Activated T-cell treated with anti-CD3 and anti-CD28 coated beads for 48 hours (primary cell): ENCODE data around the gene JAZF1.

Source experiments
- DNase-seq: peaks from one replicate; pipeline ENCODE4 v3.0.0-alpha.2; 2020; ENCODE audit warnings: low read depth

The JAZF1 gene

GRCh38 chr7:28008911-28009310 is 171.7 kb downstream of the JAZF1 start:
- no peak for DNase-seq

- DNase-seq = no peak
Measured at GRCh38 chr7:28008171-28008570, 172.4 kb downstream of the JAZF1 start.

GRCh38 chr7:28006491-28006890 is 174.1 kb downstream of the JAZF1 start:
- no peak for DNase-seq

GRCh38 chr7:28005847-28006231 is 174.8 kb downstream of the JAZF1 start:
- DNase-seq = no peak

GRCh38 chr7:28005075-28005846 is 175.3 kb downstream of the JAZF1 start:
- DNase-seq = no peak

GRCh38 chr7:28003408-28003807 is 177.2 kb downstream of the JAZF1 start:
- no peak for DNase-seq

- no peak for DNase-seq
Measured at GRCh38 chr7:28002638-28003037, 178.0 kb downstream of the JAZF1 start.

- no peak for DNase-seq
Measured at GRCh38 chr7:28001896-28002295, 178.7 kb downstream of the JAZF1 start.

- DNase-seq = no peak
Measured at GRCh38 chr7:27999829-28000228, 180.8 kb downstream of the JAZF1 start.

GRCh38 chr7:27998382-27998781 is 182.2 kb downstream of the JAZF1 start:
- DNase-seq = no peak

- DNase-seq = no peak
Measured at GRCh38 chr7:27997188-27997707, 183.3 kb downstream of the JAZF1 start.

- DNase-seq = no peak
Measured at GRCh38 chr7:27996141-27996540, 184.5 kb downstream of the JAZF1 start.

GRCh38 chr7:27995228-27995627 is 185.4 kb downstream of the JAZF1 start:
- no peak for DNase-seq

GRCh38 chr7:27994639-27995038 is 186.0 kb downstream of the JAZF1 start:
- DNase-seq = no peak

GRCh38 chr7:27992755-27993493 is 187.7 kb downstream of the JAZF1 start:
- DNase-seq = no peak

- no peak for DNase-seq
Measured at GRCh38 chr7:27992097-27992496, 188.5 kb downstream of the JAZF1 start.

GRCh38 chr7:27991006-27991528 is 189.5 kb downstream of the JAZF1 start:
- DNase-seq = no peak

- DNase-seq = no peak
Measured at GRCh38 chr7:27976531-27976930, 204.1 kb downstream of the JAZF1 start.

- no peak for DNase-seq
Measured at GRCh38 chr7:27973625-27974024, 207.0 kb downstream of the JAZF1 start.

- DNase-seq = no peak
Measured at GRCh38 chr7:27972276-27972675, 208.3 kb downstream of the JAZF1 start.

- DNase-seq = no peak
Measured at GRCh38 chr7:27971171-27971812, 209.3 kb downstream of the JAZF1 start.

- DNase-seq = no peak
Measured at GRCh38 chr7:27970350-27970749, 210.2 kb downstream of the JAZF1 start.

- no peak for DNase-seq
Measured at GRCh38 chr7:27969346-27969745, 211.2 kb downstream of the JAZF1 start.
